NK-92 (cell line): ENCODE measurements around the gene ZNF816.
"Not testable (repeated sequence)": the region's sequence is repeated elsewhere in the genome, so short reads cannot be mapped to it uniquely, and the experiment has no call there.

ENCODE experiments used
- DNase-seq: peaks from one replicate; lab custom pipeline; 2025; ENCODE audit not compliant: unreplicated experiment; lab: John Stamatoyannopoulos, UW

The ZNF816 gene

GRCh38 chr19:52961981-52962380, 700 bp downstream of the ZNF816 start:
- DNase-seq: no peak

- no peak for DNase-seq
Measured at GRCh38 chr19:52959613-52960295, 2.9 kb downstream of the ZNF816 start.

GRCh38 chr19:52957591-52957990, 5.1 kb downstream of the ZNF816 start:
- DNase-seq: no peak

GRCh38 chr19:52956917-52957316, 5.8 kb downstream of the ZNF816 start:
- no peak for DNase-seq

- no peak for DNase-seq
Measured at GRCh38 chr19:52949422-52949821, 13.3 kb downstream of the ZNF816 start.

GRCh38 chr19:52948025-52948770, 14.5 kb downstream of the ZNF816 start:
- DNase-seq: no peak

- DNase-seq: no peak
Measured at GRCh38 chr19:52946322-52947310, 16.1 kb downstream of the ZNF816 start.

GRCh38 chr19:52945652-52946321, 16.9 kb downstream of the ZNF816 start:
- DNase-seq: no peak

- DNase-seq: not testable (repeated sequence)
Measured at GRCh38 chr19:52944703-52945493, 17.8 kb downstream of the ZNF816 start.

GRCh38 chr19:52943884-52944643, 18.6 kb downstream of the ZNF816 start:
- no peak for DNase-seq

- DNase-seq: no peak
Measured at GRCh38 chr19:52943134-52943883, 19.4 kb downstream of the ZNF816 start.

- DNase-seq: peak; percentile 72
Measured at GRCh38 chr19:52942386-52943133, 20.1 kb downstream of the ZNF816 start.

GRCh38 chr19:52941941-52942385, 20.7 kb downstream of the ZNF816 start:
- no peak for DNase-seq

- DNase-seq: not testable (repeated sequence)
Measured at GRCh38 chr19:52941523-52941922, 21.2 kb downstream of the ZNF816 start.

- not testable (repeated sequence) for DNase-seq
Measured at GRCh38 chr19:52940905-52941304, 21.8 kb downstream of the ZNF816 start.

GRCh38 chr19:52938761-52939160, 23.9 kb downstream of the ZNF816 start:
- no peak for DNase-seq

- DNase-seq: no peak
Measured at GRCh38 chr19:52936954-52937325, 25.7 kb downstream of the ZNF816 start.
